Measurements from ENCODE around the gene C9orf40.

DNA sequence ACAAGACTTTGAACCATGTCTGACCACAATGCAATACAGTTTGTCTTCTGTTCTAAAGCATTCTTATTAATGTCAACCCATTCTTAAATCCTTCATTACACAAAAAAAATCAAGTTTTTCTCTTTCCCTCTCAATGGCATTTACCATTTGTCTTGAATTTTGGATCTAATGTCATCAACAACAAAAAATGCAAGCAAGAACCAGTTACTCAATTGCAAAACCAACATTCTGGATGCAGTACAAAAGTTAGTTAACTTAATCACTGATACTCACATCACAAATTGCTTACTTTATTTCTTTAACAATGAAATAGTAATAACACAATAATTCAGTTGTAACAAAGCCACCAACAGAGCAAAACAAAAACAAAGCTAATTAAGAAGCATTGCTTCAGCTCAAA is 6.0 kb downstream of the C9orf40 start:
- no peak for TF ChIP-seq EZH2 (IDR thresholded peaks at IDR 0.05)
- TF ChIP-seq, protein P1, sequence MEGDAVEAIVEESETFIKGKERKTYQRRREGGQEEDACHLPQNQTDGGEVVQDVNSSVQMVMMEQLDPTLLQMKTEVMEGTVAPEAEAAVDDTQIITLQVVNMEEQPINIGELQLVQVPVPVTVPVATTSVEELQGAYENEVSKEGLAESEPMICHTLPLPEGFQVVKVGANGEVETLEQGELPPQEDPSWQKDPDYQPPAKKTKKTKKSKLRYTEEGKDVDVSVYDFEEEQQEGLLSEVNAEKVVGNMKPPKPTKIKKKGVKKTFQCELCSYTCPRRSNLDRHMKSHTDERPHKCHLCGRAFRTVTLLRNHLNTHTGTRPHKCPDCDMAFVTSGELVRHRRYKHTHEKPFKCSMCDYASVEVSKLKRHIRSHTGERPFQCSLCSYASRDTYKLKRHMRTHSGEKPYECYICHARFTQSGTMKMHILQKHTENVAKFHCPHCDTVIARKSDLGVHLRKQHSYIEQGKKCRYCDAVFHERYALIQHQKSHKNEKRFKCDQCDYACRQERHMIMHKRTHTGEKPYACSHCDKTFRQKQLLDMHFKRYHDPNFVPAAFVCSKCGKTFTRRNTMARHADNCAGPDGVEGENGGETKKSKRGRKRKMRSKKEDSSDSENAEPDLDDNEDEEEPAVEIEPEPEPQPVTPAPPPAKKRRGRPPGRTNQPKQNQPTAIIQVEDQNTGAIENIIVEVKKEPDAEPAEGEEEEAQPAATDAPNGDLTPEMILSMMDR (IDR thresholded peaks at IDR 0.05 in 2 of 3, conservative IDR thresholded peaks at IDR 0.05 in 1 of 3; ENCODE audit: borderline replicate concordance in 1 of 3, insufficient read depth in 1 of 3, low read depth in 2 of 3, low read length in 2 of 3): no peak

Measured in HCT116 (cell line).